AG09319 (cell line): ENCODE data around the gene SETD2.

Experiments used
- DNase-seq: peaks from one replicate; pipeline ENCODE4 v3.0.0-alpha.2; 2010; ENCODE audit warnings: low read depth; ENCODE audit errors: extremely low read depth
- CTCF ChIP-seq: IDR thresholded peaks from 2 replicates; pipeline ENCODE4 v1.5.1; 2011; ENCODE audit warnings: low read depth, mild to moderate bottlenecking, inconsistent platforms, low read length, moderate library complexity

The SETD2 gene

GRCh38 chr3:47159820-47160219, 4.1 kb downstream of the SETD2 start:
- no peak for DNase-seq
- no peak for TF ChIP-seq CTCF

- no peak for TF ChIP-seq CTCF
These were observed 5.7 kb downstream of the SETD2 start for GRCh38 chr3:47158208-47158607.

GRCh38 chr3:47156396-47156795, 7.5 kb downstream of the SETD2 start:
- TF ChIP-seq CTCF, result no peak
- no peak for DNase-seq

More at GRCh38 chr3:47158208-47158607, 5.7 kb downstream of the SETD2 start:
- no peak for DNase-seq

GRCh38 chr3:47152578-47152977, 11.3 kb downstream of the SETD2 start:
- no peak for DNase-seq

GRCh38 chr3:47151836-47152235, 12.1 kb downstream of the SETD2 start:
- DNase-seq, result no peak
- no peak for TF ChIP-seq CTCF

More at GRCh38 chr3:47152578-47152977, 11.3 kb downstream of the SETD2 start:
- no peak for TF ChIP-seq CTCF

GRCh38 chr3:47149339-47149933, 14.5 kb downstream of the SETD2 start:
- DNase-seq, result no peak
- no peak for TF ChIP-seq CTCF

- no peak for TF ChIP-seq CTCF
- no peak for DNase-seq
These were observed 18.6 kb downstream of the SETD2 start for GRCh38 chr3:47145272-47145671.
